HTR-8/SVneo (cell line): ENCODE measurements around the gene TSPY2.
"Not testable (repeated sequence)": the region's sequence is repeated elsewhere in the genome, so short reads cannot be mapped to it uniquely, and the experiment has no call there.

Source experiments
- DNase-seq: peaks from one replicate; pipeline ENCODE4 v3.0.0; 2011; ENCODE audit warnings: low spot score, mixed read lengths; ENCODE audit not compliant: insufficient read length
- FAIRE-seq: peaks from 2 replicates; lab custom pipeline; 2011; peaks lifted over from hg19 to GRCh38; lab: Jason Lieb, UNC

Gene TSPY2

GRCh38 chrY:6245923-6246322 lies at the start of gene TSPY2:
TSPY2 (plus strand) TSS chrY:6246223; CDS start chrY:6246269, 46 bp downstream.
- not testable (repeated sequence) for FAIRE-seq, DNase-seq

- DNase-seq, FAIRE-seq: not testable (repeated sequence)
These were observed 36.5 kb upstream of the TSPY2 start for GRCh38 chrY:6209565-6209964.

- DNase-seq, FAIRE-seq: not testable (repeated sequence)
These were observed 29.0 kb upstream of the TSPY2 start for GRCh38 chrY:6217045-6217444.

GRCh38 chrY:6269839-6270238 lies 23.8 kb downstream of the TSPY2 start:
- FAIRE-seq, DNase-seq: not testable (repeated sequence)
